ENCODE results near the gene NPAP1.
"Not testable (repeated sequence)": the region's sequence is repeated elsewhere in the genome, so short reads cannot be mapped to it uniquely, and the experiment has no call there.

NPAP1 gene, protein sequence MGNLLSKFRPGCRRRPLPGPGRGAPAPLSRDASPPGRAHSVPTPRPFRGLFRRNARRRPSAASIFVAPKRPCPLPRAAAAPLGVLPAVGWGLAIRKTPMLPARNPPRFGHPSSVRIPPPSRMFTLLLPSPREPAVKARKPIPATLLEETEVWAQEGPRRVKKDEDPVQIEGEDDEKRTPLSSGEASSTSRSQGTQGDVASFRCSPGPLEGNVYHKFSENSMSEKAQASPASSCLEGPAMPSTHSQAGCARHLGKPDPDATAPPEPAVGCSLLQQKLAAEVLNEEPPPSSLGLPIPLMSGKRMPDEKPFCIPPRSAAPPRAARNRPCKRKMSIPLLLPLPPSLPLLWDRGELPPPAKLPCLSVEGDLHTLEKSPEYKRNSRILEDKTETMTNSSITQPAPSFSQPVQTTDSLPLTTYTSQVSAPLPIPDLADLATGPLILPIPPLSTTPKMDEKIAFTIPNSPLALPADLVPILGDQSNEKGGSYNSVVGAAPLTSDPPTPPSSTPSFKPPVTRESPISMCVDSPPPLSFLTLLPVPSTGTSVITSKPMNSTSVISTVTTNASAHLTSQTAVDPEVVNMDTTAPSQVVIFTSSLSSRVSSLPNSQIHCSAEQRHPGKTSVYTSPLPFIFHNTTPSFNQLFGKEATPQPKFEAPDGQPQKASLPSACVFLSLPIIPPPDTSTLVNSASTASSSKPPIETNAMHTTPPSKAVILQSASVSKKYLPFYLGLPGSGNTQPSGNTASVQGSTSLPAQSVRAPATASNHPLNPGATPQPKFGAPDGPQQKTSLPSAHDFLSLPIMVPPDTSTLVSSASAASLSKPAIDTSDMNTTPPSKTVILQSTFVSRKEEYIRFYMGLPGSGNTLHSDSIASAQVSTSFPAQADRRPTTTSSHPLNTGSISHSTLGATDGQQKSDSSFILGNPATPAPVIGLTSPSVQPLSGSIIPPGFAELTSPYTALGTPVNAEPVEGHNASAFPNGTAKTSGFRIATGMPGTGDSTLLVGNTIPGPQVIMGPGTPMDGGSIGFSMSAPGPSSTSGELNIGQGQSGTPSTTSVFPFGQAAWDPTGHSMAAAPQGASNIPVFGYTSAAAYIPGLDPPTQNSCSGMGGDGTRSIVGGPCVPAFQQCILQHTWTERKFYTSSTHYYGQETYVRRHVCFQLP

DNA sequence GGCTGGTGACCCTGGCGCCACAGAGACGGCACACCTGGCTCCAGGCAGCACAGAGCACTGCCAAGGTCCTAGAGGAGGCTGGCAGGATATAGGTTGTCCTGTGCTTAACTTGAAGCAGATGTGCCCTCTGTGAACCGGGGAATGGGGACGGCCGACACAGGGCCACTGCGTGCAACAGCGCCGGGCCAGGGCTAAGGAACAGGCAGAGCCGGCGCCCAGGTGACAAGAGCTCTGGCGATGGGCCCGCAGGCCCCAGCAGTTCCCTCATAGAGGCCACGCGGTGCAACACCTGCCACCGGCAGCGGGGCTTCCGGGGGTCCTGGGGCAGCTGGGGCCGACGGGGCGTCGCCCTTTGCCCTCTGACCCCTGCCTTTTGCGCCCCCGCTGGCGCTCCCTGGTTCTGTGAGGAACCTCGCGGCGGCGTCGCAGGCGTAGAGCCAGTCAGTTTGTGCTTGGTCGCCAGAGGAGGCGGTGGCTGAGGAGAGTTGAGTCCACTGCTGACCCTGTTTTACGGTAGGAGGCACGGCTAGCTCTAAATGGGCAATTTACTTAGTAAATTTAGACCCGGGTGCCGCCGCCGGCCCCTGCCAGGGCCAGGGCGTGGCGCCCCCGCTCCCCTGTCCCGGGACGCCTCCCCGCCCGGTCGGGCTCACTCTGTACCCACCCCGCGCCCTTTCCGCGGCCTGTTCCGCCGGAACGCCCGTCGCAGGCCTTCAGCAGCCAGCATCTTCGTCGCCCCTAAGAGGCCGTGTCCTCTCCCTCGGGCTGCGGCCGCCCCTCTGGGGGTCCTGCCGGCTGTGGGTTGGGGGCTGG lies at the start of gene NPAP1:
TSS of gene NPAP1 (plus strand) at position 444 of the 813 bp plus-strand sequence. CDS start at position 537, 93 bp downstream.
- no peak within 1 kb of the TSS for H3K4me3 ChIP-seq (ENCODE audit: control insufficient read depth, low read depth, low read length)
- TF ChIP-seq, protein P1, sequence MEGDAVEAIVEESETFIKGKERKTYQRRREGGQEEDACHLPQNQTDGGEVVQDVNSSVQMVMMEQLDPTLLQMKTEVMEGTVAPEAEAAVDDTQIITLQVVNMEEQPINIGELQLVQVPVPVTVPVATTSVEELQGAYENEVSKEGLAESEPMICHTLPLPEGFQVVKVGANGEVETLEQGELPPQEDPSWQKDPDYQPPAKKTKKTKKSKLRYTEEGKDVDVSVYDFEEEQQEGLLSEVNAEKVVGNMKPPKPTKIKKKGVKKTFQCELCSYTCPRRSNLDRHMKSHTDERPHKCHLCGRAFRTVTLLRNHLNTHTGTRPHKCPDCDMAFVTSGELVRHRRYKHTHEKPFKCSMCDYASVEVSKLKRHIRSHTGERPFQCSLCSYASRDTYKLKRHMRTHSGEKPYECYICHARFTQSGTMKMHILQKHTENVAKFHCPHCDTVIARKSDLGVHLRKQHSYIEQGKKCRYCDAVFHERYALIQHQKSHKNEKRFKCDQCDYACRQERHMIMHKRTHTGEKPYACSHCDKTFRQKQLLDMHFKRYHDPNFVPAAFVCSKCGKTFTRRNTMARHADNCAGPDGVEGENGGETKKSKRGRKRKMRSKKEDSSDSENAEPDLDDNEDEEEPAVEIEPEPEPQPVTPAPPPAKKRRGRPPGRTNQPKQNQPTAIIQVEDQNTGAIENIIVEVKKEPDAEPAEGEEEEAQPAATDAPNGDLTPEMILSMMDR (conservative IDR thresholded peaks at IDR 0.05; ENCODE audit: control insufficient read depth, insufficient read depth, low read depth, low read length), result no peak
- DNase-seq (ENCODE audit: low read depth), result no peak

DNA sequence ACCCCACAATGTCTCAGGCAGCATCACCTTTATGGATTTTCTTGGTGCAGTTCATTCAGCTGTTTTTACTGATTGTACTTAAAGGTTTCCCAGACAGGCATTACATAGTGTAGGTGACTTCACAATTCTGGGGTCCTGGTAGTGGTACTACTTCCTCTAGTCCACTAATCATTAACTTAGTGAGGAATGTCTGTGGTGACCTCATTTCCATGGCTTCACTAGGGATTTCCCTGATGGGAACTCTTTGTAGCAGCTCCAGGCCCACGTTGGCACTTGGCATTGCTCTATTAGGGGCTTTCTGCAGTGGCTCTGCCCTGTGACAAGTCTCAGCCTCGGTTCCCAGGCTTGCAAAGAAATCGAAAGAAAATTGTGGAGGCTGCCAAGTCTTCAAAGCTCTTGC lies 48.1 kb upstream of the NPAP1 start:
- no peak overlapping the region for H3K4me3 ChIP-seq (ENCODE audit: control insufficient read depth, low read depth, low read length)
- DNase-seq (ENCODE audit: low read depth), result no peak
- TF ChIP-seq, protein P1 (conservative IDR thresholded peaks at IDR 0.05; ENCODE audit: control insufficient read depth, insufficient read depth, low read depth, low read length), result no peak

DNA sequence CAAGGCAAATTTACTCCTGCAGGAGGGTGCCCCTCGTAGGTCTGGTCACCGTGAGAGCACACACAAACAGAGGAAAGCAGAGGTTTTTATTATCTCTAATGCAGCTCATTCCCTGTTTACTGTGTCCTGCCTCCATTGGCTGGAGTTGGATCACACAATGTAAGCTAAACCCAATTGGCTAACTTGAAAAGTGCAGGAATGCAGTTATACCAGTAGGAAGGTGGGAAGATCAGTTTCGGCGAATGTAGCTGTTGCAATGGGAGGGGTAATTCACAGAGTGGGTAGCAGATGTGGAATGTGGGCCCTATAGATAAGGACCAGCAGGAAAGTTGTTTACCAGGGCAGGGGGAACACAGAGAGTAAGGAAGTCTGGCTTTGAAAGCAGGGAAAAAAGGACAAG lies 42.5 kb upstream of the NPAP1 start:
- TF ChIP-seq, protein P1 (conservative IDR thresholded peaks at IDR 0.05; ENCODE audit: control insufficient read depth, insufficient read depth, low read depth, low read length), result no peak
- H3K4me3 ChIP-seq (ENCODE audit: control insufficient read depth, low read depth, low read length), result no peak overlapping the region
- DNase-seq (ENCODE audit: low read depth), result no peak

DNA sequence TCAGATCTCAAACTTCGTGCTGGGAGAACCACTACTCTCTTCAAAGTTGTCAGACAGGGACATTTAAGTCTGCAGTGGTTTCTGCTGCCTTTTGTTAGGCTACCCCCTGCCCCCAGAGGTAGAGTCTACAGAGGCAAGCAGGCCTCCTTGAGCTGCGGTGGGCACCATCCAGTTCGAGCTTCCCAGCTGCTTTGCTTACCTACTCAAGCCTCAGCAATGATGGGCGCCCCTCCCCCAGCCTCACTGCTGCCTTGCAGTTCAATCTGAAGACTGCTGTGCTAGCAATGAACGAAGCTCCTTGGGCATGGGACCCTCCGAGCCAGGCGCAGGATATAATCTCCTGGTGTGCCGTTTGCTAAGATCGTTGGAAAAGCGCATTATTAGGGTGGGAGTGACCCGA lies 36.2 kb upstream of the NPAP1 start:
- H3K4me3 ChIP-seq (ENCODE audit: control insufficient read depth, low read depth, low read length); DNase-seq (ENCODE audit: low read depth): not testable (repeated sequence)

DNA sequence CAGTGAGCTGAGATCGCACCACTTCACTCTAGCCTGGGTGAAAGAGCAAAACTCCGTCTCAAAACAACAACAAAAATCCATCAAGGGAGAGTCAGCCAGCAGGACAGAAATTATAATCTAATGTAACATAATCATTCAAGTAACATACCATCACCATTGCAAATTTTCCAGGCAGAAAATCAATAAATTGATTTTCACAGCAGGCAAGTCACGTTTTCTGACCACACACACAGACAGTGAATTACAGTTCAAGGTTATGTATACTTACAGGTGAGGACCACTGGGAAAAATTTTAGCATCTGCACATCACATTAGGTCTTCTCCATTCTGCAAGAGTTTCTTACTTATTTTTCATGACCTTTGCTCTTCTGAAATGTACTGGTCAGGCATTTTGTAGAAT lies 29.9 kb upstream of the NPAP1 start:
- TF ChIP-seq, protein P1 (conservative IDR thresholded peaks at IDR 0.05; ENCODE audit: control insufficient read depth, insufficient read depth, low read depth, low read length), result no peak
- H3K4me3 ChIP-seq (ENCODE audit: control insufficient read depth, low read depth, low read length), result no peak overlapping the region
- no peak for DNase-seq (ENCODE audit: low read depth)

DNA sequence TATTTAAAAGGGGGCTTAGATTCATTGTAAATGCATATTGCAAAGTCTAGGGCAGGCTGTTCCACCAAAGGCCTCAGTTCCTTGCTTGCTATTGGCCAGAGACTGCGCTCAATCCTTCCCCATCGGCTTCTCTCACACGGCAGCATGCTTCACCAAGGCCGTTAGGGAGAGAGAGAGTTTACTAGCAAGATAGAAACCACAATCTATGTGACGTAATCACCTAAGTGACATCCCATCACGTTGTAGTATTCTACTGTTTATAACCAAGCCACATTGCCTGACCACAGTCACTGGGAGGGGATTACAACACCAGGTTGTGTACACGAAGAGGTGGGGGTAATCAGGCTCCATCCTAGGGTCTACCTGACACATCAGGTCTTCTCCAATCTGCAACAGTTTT lies 16.0 kb upstream of the NPAP1 start:
- TF ChIP-seq, protein P1 (conservative IDR thresholded peaks at IDR 0.05; ENCODE audit: control insufficient read depth, insufficient read depth, low read depth, low read length), result no peak
- no peak for DNase-seq (ENCODE audit: low read depth)
- no peak overlapping the region for H3K4me3 ChIP-seq (ENCODE audit: control insufficient read depth, low read depth, low read length)
